ENCODE data around the gene FCGR3A.

Gene FCGR3A

DNA sequence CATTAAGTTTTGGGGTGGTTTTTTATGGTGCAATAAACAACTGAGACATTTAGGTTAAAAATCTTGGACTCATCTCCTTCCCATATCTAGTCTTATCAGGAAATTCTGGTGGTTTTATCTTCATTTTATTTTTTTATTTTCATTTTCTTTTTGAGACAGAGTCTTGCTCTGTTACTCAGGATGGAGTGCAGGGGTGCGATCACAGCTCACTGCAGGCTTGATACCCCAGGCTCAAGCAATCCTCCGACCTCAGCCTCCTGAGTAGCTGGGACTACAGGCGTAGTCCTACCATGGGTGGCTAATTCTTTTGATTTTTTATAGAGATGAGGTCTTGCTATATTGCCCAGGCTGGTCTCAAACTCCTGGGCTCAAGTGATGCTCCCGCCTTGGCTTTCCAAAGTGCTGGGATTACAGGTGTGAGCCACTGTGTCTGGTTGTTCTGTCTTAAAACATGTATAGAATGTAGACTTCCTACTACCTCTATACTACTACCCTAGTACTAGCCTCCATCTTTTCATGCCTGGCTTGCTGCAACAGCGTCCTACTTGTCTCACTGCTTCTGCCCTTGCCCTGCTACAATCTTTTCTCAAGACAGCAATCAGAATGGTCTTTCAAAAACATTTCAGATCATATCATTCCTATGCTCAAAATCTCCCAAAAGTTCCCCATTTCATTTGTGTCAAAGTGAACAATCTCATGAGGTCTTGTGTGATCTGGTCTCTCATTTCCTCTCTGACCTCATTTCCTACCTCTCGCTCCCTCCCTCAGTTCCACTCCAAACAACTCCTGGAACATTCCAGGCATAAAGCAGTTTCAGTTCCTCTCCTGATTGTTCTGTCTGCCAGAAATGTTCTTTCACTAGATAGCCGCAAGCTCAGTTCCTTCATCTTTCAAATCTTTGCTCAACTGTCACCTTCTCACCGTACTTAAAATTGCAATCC lies 50.2 kb downstream of the FCGR3A start:
- DNase-seq = no peak

DNA sequence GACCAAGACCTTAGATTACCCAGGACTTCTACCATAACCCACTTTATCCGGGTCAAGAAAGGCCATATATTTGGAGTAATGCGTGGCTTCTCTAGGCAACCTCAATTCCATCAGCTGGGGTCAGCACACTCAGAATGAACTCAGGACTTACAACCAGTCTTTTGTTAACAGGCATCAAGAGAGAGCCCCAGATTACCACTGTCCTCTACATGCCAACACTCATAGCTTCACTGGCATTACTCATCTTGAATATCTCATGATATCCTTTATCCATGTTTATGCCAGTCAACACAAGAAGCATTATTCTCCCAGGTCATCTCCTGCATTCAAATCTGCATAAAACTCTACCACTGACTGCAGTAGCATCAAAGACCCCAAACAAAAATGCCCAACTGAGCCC lies 51.0 kb downstream of the FCGR3A start:
- no peak for DNase-seq

DNA sequence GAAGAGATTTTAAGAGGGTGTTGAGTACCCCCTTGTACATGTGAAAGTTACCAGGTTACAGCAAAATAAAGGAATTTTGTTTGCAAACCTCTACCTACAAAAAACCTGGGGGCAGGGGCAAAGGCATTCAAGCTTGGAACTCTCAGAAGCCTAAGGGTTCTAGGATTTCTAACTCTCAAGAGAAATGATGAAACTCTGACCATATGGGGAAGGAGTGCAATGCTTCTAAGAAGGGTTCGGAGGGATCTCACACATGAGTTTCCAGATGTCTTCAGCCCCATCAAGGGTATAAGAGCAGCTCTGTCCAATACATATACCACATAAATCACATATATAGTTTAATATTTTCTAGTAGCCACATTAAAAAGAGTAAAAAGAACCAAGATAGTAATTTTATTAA lies 51.7 kb downstream of the FCGR3A start:
- DNase-seq = no peak

DNA sequence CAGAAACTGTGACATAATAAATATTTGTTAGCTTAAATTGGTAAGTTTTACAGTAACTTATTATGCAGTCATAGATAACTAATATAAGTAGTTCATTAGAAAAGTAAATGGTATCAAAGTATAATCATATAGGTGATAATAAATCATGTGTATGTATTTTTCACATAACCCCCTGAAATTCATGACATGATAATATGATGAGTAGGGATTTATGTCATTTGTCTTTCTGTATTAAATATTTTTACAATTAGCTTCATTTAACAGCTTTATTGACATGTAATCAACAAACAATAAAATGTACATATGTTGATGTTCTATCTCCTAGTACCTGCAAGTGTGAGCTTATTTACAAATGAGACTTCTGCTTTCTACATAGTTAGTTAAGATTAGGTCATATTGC lies 54.1 kb downstream of the FCGR3A start:
- no peak for DNase-seq

DNA sequence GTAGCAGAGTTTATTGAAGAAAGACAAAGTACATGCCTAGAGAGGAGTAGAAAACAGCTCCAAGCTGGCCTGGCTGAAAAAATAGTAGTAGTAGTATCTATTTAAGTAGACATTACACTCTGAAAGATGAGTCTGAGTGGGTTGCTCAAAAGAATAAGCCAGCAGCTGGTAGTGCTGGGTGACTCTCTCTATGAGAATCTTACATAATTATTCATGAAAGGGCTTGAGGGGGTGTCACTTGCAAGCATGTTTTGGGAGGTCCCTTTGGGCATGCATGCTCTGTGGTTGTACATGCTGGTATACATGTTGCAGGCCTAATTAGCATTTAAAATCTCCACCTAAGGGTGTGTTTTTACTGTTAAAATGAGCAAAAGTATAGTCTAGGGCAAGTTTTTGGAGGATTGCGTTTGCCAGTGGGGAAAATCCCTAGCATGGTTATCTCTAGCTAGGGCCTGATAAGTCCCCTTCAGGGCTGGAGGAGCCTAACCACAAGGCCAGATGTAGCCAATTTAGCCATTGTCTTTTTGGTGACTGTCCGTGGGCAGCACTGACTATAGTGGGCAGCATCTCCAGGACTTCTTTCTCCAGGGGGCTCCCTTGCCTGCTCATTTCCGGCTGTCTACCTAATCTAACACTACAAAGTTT lies 55.4 kb downstream of the FCGR3A start:
- DNase-seq = no peak

DNA sequence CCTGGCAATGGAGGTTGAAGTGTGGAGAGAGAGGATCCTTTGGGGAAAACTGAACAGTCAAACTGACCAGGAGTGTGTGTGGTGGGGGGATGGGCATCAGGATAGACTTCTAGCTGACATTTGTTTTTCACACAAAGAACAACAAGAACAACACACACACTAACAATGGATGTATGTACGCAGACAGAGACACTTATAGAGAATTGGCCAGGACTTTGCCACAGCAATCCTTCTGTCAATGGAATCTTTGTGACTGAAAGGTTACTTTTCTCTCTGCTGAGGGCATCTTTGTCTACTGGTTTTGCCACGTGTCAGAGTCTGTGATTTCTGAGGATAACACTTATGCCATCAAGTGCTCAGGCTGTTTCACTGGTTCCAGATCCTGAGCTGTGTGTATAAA lies 56.8 kb downstream of the FCGR3A start:
- no peak for DNase-seq

All from activated naive CD4-positive, alpha-beta T cell treated with anti-CD3 and anti-CD28 coated beads, Interleukin-2, amount 50 U/mL, for 16 hours (primary cell).